ENCODE results near the gene FADS2.
A peak's percentile ranks its signal among the peaks of the same experiment; 100 is the strongest.

The FADS2 gene

GRCh38 chr11:61905801-61906521, 77.9 kb downstream of the FADS2 start:
- peaks cover 52% of the 10 kb centered on the region for H3K4me1 Mint-ChIP-seq
- TF ChIP-seq, protein P1, sequence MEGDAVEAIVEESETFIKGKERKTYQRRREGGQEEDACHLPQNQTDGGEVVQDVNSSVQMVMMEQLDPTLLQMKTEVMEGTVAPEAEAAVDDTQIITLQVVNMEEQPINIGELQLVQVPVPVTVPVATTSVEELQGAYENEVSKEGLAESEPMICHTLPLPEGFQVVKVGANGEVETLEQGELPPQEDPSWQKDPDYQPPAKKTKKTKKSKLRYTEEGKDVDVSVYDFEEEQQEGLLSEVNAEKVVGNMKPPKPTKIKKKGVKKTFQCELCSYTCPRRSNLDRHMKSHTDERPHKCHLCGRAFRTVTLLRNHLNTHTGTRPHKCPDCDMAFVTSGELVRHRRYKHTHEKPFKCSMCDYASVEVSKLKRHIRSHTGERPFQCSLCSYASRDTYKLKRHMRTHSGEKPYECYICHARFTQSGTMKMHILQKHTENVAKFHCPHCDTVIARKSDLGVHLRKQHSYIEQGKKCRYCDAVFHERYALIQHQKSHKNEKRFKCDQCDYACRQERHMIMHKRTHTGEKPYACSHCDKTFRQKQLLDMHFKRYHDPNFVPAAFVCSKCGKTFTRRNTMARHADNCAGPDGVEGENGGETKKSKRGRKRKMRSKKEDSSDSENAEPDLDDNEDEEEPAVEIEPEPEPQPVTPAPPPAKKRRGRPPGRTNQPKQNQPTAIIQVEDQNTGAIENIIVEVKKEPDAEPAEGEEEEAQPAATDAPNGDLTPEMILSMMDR (IDR thresholded peaks at IDR 0.05), result no peak
- no peaks in the 10 kb centered on the region for H3K9me3 Mint-ChIP-seq
- DNase-seq, result no peak
- H3K4me3 Mint-ChIP-seq, result no peak overlapping the region
- no peaks in the 10 kb centered on the region for H3K36me3 Mint-ChIP-seq (ENCODE audit: low read depth)
- H3K27ac Mint-ChIP-seq, result no peak overlapping the region
- no peaks in the 10 kb centered on the region for H3K27me3 Mint-ChIP-seq (ENCODE audit: low read depth, poor library complexity)

DNA sequence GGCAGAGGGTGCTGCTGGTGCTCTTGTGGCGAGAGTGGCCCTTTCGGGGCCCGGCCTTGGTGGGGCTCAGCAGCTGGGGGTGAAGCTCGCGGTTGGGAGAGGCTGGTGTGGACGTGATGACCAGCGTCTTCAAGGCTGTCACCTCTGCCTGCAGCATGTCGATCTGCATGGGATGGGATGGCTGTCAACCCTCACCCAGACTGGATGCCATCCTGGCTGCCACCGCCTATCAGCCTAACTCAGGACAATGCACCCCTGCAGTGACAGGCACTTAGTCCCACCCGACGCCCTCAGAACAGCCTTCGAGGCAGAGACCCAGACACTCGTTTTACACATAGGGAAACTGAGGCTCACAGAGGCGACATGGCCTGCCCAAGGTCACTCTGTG, 78.4 kb downstream of the FADS2 start:
- H3K4me3 Mint-ChIP-seq, result no peak overlapping the region
- no peak for DNase-seq
- no peak overlapping the region for H3K27ac Mint-ChIP-seq
- H3K27me3 Mint-ChIP-seq (ENCODE audit: low read depth, poor library complexity), result no peaks in the 10 kb centered on the region
- H3K9me3 Mint-ChIP-seq, result no peaks in the 10 kb centered on the region
- no peaks in the 10 kb centered on the region for H3K36me3 Mint-ChIP-seq (ENCODE audit: low read depth)
- peaks cover 58% of the 10 kb centered on the region for H3K4me1 Mint-ChIP-seq
- TF ChIP-seq, protein P1 (IDR thresholded peaks at IDR 0.05), result no peak

DNA sequence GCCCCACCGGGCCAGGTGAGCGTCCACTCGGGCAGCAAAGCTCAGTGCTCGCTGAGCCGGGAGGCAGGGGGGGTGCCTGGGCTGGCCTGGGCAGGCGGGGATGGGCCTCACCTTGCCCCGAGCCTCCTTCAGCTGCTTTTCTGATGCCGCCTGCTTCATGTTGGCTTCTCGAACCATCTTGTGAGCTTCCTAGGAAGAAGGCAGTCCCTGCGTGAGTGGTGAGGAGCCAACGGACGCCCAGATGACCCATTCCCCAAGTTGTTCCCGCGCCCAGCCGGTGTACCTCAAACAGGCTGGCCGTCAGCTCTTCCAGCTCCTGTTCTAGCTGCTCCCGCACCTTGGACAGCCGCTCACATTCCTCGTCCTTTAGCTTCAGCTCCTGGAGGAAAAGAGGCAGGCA, 79.2 kb downstream of the FADS2 start:
- H3K4me3 Mint-ChIP-seq, result no peak overlapping the region

GRCh38 chr11:61907871-61908729, 80.0 kb downstream of the FADS2 start:
- H3K4me3 Mint-ChIP-seq, result no peak overlapping the region
- H3K9me3 Mint-ChIP-seq, result no peaks in the 10 kb centered on the region
- no peaks in the 10 kb centered on the region for H3K36me3 Mint-ChIP-seq (ENCODE audit: low read depth)
- no peak for DNase-seq
- H3K4me1 Mint-ChIP-seq, result peaks cover 66% of the 10 kb centered on the region
- peaks cover 6% of the 10 kb centered on the region for H3K27me3 Mint-ChIP-seq (ENCODE audit: low read depth, poor library complexity)
- TF ChIP-seq, protein P1 (IDR thresholded peaks at IDR 0.05), result no peak
- peak overlapping the region; percentile 77 for H3K27ac Mint-ChIP-seq

More for the DNA sequence above, 79.2 kb downstream of the FADS2 start:
- H3K36me3 Mint-ChIP-seq (ENCODE audit: low read depth), result no peaks in the 10 kb centered on the region
- no peaks in the 10 kb centered on the region for H3K9me3 Mint-ChIP-seq
- peaks cover 63% of the 10 kb centered on the region for H3K4me1 Mint-ChIP-seq
- TF ChIP-seq, protein P1 (IDR thresholded peaks at IDR 0.05), result no peak
- no peak for DNase-seq
- no peaks in the 10 kb centered on the region for H3K27me3 Mint-ChIP-seq (ENCODE audit: low read depth, poor library complexity)
- peak overlapping the region; percentile 77 for H3K27ac Mint-ChIP-seq

- Mint-ChIP-seq H3K4me1 (peaks cover 63% of the 10 kb centered on the region), H3K9me3 (no peaks in the 10 kb centered on the region), H3K36me3 (ENCODE audit: low read depth) (no peaks in the 10 kb centered on the region), H3K27ac (no peak overlapping the region), H3K4me3 (no peak overlapping the region), H3K27me3 (ENCODE audit: low read depth, poor library complexity) (peaks cover 9% of the 10 kb centered on the region)
- TF ChIP-seq, protein P1 (IDR thresholded peaks at IDR 0.05), result no peak
- DNase-seq, result peak; percentile 52
These were observed 80.7 kb downstream of the FADS2 start for GRCh38 chr11:61908730-61909316.
